GM13976 (cell line): Measurements from ENCODE around the gene MCTP2.

ENCODE experiments used
- DNase-seq: peaks from one replicate; pipeline ENCODE4 v3.0.0; 2012; ENCODE audit warnings: low spot score
- CTCF ChIP-seq: IDR thresholded peaks from 2 replicates; pipeline ENCODE4 v1.5.1; 2012; ENCODE audit warnings: borderline replicate concordance, mild to moderate bottlenecking; ENCODE audit not compliant: insufficient read depth; ENCODE audit errors: extremely low read depth, missing control alignments, control extremely low read depth
- in situ Hi-C: fragments of 300-500 bp; cut with MboI; formaldehyde crosslinking; loops from one replicate; pipeline ENCODE4 v1.12.0; 2022; ENCODE audit warnings: low sequenced_read_pairs, mixed read lengths, inconsistent platforms; ENCODE audit not compliant: unreplicated experiment

MCTP2 gene

DNA sequence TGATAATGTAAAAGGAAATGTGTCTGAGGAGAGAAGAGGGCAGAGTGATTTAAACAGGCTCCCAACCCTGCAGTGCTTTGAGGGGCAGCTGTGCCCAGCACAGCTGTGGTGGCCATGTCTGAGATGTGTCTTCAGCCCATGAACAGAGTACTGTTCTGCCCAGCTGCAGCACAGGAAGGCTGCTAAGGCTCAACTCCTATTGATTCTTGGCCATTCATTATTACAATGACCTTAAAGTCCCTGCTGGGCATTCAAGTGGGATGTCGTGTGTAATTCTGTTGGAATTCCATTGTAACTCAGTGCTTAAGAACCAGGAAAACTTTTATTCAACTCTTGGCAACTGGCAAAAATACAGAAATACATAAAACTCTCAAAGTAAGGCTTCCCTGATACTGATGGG lies 229.3 kb downstream of the MCTP2 start:
- in situ Hi-C loops, result no loop called here
- DNase-seq, result no peak
- no peak for TF ChIP-seq CTCF

GRCh38 chr15:94467034-94467433 lies 235.7 kb downstream of the MCTP2 start:
- no peak for TF ChIP-seq CTCF
- DNase-seq, result no peak
- in situ Hi-C loops, result no loop called here

GRCh38 chr15:94470492-94470891 lies 239.1 kb downstream of the MCTP2 start:
- no peak for TF ChIP-seq CTCF
- no peak for DNase-seq
- in situ Hi-C loops, result no loop called here

GRCh38 chr15:94476686-94477085 lies 245.3 kb downstream of the MCTP2 start:
- no peak for DNase-seq
- in situ Hi-C loops, result no loop called here
- TF ChIP-seq CTCF, result no peak

GRCh38 chr15:94477913-94478553 lies 246.7 kb downstream of the MCTP2 start:
- DNase-seq, result no peak
- TF ChIP-seq CTCF, result no peak
- in situ Hi-C loops, result no loop called here

GRCh38 chr15:94478763-94479162 lies 247.4 kb downstream of the MCTP2 start:
- no peak for TF ChIP-seq CTCF
- in situ Hi-C loops, result no loop called here
- DNase-seq, result no peak

- no peak for TF ChIP-seq CTCF
- in situ Hi-C loops, result no loop called here
- no peak for DNase-seq
Observed at GRCh38 chr15:94480289-94480834, 249.0 kb downstream of the MCTP2 start.
